ENCODE results near the gene KCTD10.
A peak's percentile ranks its signal among the peaks of the same experiment; 100 is the strongest.

- peak; percentile 73 for TF ChIP-seq MAX (IDR thresholded peaks at IDR 0.05)
- TF ChIP-seq CTCF (IDR thresholded peaks at IDR 0.05; ENCODE audit: low read depth, low read length, missing input control) = peak; percentile 9
- TF ChIP-seq GABPA (IDR thresholded peaks at IDR 0.05 in 1 of 2, conservative IDR thresholded peaks at IDR 0.05 in 1 of 2) = peak; percentile 98 to 99
Observed at GRCh38 chr12:109477185-109477962, at the start of gene KCTD10, which contains the start of gene UBE3B.
